Breast epithelium (tissue), 4 donors: Measurements from ENCODE around the gene BCL2L11. TPM values are rescaled to one million over a fixed set of nuclear protein-coding genes. Genes with fewer than 3 reads are reported as not detected.

Source experiments
- DNase-seq, 2 donors: peaks; one replicate each; pipeline ENCODE4 v3.0.0-alpha.2; 2019; ENCODE audit warnings: low spot score in 2 of 2
- H3K27ac ChIP-seq, 2 donors: fragments of 200-600 bp; sonication (generic) in 1 of 2; one replicate each; pipeline ENCODE4 v1.5.1; 2016 to 2019; ENCODE audit warnings: mild to moderate bottlenecking in 1 of 2
- H3K27me3 ChIP-seq, 2 donors: fragments of 200-600 bp; sonication (generic) in 1 of 2; one replicate each; pipeline versions ENCODE4 v1.5.1 to v1.6.0; 2017 to 2019; ENCODE audit warnings: control low read depth in 1 of 2, mild to moderate bottlenecking in 1 of 2
- H3K36me3 ChIP-seq: fragments of 200-600 bp; one replicate; pipeline ENCODE4 v1.5.1; 2019
- H3K4me1 ChIP-seq, 2 donors: fragments of 200-600 bp; sonication (generic); one replicate each; pipeline ENCODE4 v1.5.1; 2016 to 2019; ENCODE audit warnings: control low read depth in 1 of 2
- H3K4me3 ChIP-seq, 3 donors: fragments of 200-600 bp; sonication (generic); 1 replicate in 2 of 3; 2 replicates in 1 of 3; pipeline ENCODE4 v1.5.1; 2016 to 2019; ENCODE audit warnings: mild to moderate bottlenecking in 3 of 3, moderate library complexity in 2 of 3
- H3K9me3 ChIP-seq, 2 donors: fragments of 200-600 bp; sonication (generic) in 1 of 2; one replicate each; pipeline ENCODE4 v1.5.1; 2016 to 2019; ENCODE audit warnings: control low read depth in 1 of 2
- CTCF ChIP-seq, 3 donors: fragments of 450-650 bp; IDR thresholded peaks; one replicate each; pipeline ENCODE4 v1.5.1; 2016 to 2017; ENCODE audit warnings: antibody characterized with exemption in 3 of 3, mild to moderate bottlenecking in 3 of 3, moderate library complexity in 3 of 3
- POLR2A ChIP-seq: fragments of 450-650 bp; IDR thresholded peaks from one replicate; pipeline ENCODE4 v1.6.1; 2016; ENCODE audit warnings: antibody characterized with exemption, mild to moderate bottlenecking, moderate library complexity
- POLR2AphosphoS5 ChIP-seq, 3 donors: sonication (generic); formaldehyde crosslinking; IDR thresholded peaks; one replicate each; pipeline ENCODE4 v1.6.1; 2017; ENCODE audit warnings: antibody characterized with exemption in 3 of 3
- intact Hi-C: fragments of 100-400 bp; cut with DNase I; formaldehyde crosslinking; loops from one replicate; pipeline ENCODE4 v1.15.1; 2023; ENCODE audit warnings: low total_unique reads
- total RNA-seq, 3 donors: library from RNA; depleted of rRNA; stranded (reverse); fragments of >200 nt; gene quantifications; one replicate each; pipeline ENCODE4 v1.1.0, GENCODE V29; 2016

The BCL2L11 gene
- total RNA-seq, 3 donors from 2014 or later = 42.6 to 67.3 (median 46.1) TPM

DNA sequence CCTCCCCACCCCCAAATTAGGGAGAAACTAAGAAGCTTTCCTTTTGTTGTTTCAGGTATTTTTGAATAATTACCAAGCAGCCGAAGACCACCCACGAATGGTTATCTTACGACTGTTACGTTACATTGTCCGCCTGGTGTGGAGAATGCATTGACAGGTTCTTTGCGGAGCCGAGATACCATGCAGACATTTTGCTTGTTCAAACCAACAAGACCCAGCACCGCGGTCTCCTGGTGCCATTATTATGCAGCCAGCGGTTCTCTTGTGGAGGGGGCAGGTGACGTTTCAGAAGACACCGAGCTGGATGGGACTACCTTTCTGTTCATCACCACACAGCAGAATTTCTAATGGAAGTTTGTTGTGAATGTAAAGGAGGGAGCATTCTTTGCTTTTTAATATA lies 43.4 kb downstream of the BCL2L11 start:
- H3K9me3 ChIP-seq = no peaks in the 10 kb centered on the region
- peaks cover 0 to 5% of the 10 kb centered on the region in 2 donors for H3K4me1 ChIP-seq
- H3K27ac ChIP-seq = no peak overlapping the region
- no peaks in the 10 kb centered on the region for H3K36me3 ChIP-seq
- H3K4me3 ChIP-seq = no peak overlapping the region
- TF ChIP-seq CTCF (IDR thresholded peaks at IDR 0.05) = no peak
- no peak for TF ChIP-seq POLR2A
- TF ChIP-seq POLR2AphosphoS5 (IDR thresholded peaks at IDR 0.05) = no peak
- intact Hi-C loops = loop anchor here (10.0 kb wide), 1 partner anchor 1901 kb away; the partner anchor contains the start of gene IL1F10
- H3K27me3 ChIP-seq = no peaks in the 10 kb centered on the region
- no peak for DNase-seq

DNA sequence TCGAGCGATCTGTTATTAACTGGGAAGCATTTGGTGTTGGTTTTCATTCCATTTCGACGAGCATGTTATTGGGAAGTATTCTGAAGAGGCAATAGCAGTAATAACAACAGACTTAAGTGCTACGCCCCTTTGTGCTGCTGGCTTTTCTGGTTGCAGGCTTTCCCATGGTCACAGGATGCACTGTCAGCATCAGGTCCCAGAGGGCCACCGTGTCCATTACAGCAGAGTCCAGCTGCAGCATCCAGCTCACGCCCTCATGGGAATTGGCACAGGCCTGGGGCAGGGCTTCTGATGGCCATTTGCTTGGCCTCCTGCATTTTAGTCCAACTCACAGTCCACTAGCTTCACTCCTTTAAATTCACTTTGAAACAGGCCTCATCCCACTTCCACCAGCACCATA lies 44.4 kb downstream of the BCL2L11 start:
- no peaks in the 10 kb centered on the region for H3K36me3 ChIP-seq
- intact Hi-C loops = loop anchor here (10.0 kb wide), 1 partner anchor 1900 kb away; the partner anchor contains the start of gene IL1F10
- H3K27ac ChIP-seq = no peak overlapping the region
- no peak overlapping the region for H3K4me3 ChIP-seq
- H3K4me1 ChIP-seq = no peaks in the 10 kb centered on the region
- H3K27me3 ChIP-seq = no peaks in the 10 kb centered on the region
- no peaks in the 10 kb centered on the region for H3K9me3 ChIP-seq
- TF ChIP-seq CTCF (IDR thresholded peaks at IDR 0.05) (no peak), POLR2A (no peak), POLR2AphosphoS5 (IDR thresholded peaks at IDR 0.05) (no peak)
- DNase-seq = no peak

DNA sequence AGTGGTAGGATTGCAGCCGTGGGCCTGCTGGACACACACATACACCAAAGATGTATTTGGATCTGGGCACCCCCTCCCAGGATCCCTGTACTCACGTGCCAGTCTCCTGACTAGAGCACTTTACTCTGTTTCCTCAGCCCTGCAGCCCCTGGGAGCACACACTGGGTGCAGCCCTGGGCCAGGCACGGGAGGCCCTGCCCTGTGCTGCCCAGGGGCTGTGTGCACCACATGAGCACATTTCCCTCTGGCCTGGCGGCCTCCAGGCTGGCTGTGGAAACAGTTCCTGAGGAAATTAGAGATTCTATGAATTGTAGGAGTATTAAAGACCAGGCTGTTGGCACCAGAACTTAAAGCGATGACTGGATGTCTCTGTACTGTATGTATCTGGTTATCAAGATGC lies 45.4 kb downstream of the BCL2L11 start:
- Histone ChIP-seq H3K4me3 (no peak overlapping the region), H3K9me3 (no peaks in the 10 kb centered on the region), H3K36me3 (no peaks in the 10 kb centered on the region), H3K27ac (no peak overlapping the region), H3K27me3 (no peaks in the 10 kb centered on the region), H3K4me1 (no peaks in the 10 kb centered on the region)
- intact Hi-C loops = loop anchor here (10.0 kb wide), 1 partner anchor 1899 kb away; the partner anchor contains the start of gene IL1F10
- no peak for DNase-seq
- TF ChIP-seq POLR2AphosphoS5 (IDR thresholded peaks at IDR 0.05) (no peak), POLR2A (no peak), CTCF (IDR thresholded peaks at IDR 0.05) (no peak)

DNA sequence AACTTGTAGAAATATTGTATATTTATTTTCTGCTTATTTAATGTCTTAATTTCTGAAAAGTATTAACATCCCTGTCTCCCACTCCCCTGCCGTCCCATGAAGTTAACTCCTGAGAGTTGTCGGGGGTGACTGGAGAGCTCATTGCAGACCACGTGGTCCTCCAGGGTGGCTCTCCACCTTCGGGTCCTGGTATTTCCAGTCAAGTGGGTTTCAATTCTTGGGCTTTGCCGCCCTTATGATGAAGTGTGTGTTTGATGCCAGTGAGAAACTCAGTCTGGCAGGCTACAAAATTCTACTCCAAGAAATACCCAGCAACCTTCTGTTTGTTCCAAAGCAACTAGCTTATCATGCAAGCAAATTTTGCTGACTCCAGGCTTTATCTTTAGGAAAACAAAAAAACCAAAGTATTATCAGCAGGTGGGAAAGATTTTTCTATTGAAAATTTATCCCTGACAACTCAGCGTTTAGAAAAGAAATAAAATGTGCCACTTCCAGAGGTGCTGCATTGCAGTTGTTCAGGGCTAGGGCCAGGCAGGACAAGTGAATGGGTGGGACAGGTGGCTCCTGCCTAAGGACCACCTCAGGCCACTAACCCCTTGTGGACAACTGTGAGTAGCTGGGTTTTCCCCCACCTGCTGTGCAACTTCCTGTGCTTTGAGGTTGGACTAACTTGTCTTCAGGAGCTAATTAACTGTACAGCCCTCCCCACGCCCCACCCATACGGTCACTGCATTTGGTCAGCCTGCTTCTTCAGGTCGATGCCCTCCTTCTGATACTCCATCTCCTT lies 46.6 kb downstream of the BCL2L11 start:
- no peaks in the 10 kb centered on the region for H3K9me3 ChIP-seq
- no peaks in the 10 kb centered on the region for H3K4me1 ChIP-seq
- TF ChIP-seq POLR2AphosphoS5 (IDR thresholded peaks at IDR 0.05) (no peak), POLR2A (no peak), CTCF (IDR thresholded peaks at IDR 0.05) (no peak)
- H3K4me3 ChIP-seq = no peak overlapping the region
- no peaks in the 10 kb centered on the region for H3K27me3 ChIP-seq
- H3K36me3 ChIP-seq = no peaks in the 10 kb centered on the region
- intact Hi-C loops = loop anchor here (10.0 kb wide), 1 partner anchor 1898 kb away; the partner anchor contains the start of gene IL1F10
- no peak for DNase-seq
- H3K27ac ChIP-seq = no peak overlapping the region

DNA sequence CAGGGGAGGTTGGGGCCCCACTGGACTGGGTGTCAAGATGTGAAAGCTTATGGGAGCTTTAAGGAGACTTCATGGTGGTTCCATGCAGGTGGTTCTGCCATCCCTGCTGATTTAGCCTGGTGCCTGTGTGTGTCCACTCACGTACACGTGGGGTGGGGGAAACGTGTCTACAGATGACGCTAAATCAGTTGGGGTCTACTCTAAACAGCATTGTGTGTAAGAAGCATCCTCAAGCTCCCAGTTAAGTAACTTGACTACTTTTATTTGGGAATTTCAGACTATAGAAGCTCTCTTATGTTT lies 47.1 kb downstream of the BCL2L11 start:
- Histone ChIP-seq H3K36me3 (no peaks in the 10 kb centered on the region), H3K4me1 (no peaks in the 10 kb centered on the region), H3K27me3 (no peaks in the 10 kb centered on the region), H3K27ac (no peak overlapping the region), H3K9me3 (no peaks in the 10 kb centered on the region), H3K4me3 (no peak overlapping the region)
- TF ChIP-seq POLR2AphosphoS5 (IDR thresholded peaks at IDR 0.05) = no peak
- no peak for TF ChIP-seq CTCF (IDR thresholded peaks at IDR 0.05)
- no peak for TF ChIP-seq POLR2A
- intact Hi-C loops = loop anchor here (10.0 kb wide), 1 partner anchor 1897 kb away; the partner anchor contains the start of gene IL1F10
- DNase-seq = no peak
